Aorta (tissue), 5 donors: ENCODE results near the gene MECR. TPM values are rescaled to one million over a fixed set of nuclear protein-coding genes. Genes with fewer than 3 reads are reported as not detected.
A peak's percentile ranks its signal among the peaks of the same experiment; 100 is the strongest.

Source experiments
- ATAC-seq: fragments of 200-7000 bp; cut with Tn5 transposase; one replicate; pipeline ENCODE4 v1.9.1; 2022; ENCODE audit warnings: moderate library complexity; ENCODE audit not compliant: low FRiP score
- DNase-seq, 2 donors: peaks; one replicate each; pipeline ENCODE4 v3.0.0-alpha.2; 2020
- H3K27ac ChIP-seq, 2 donors: one replicate each; pipeline ENCODE4 v1.5.1; 2013; ENCODE audit warnings: low read length in 2 of 2, mild to moderate bottlenecking in 2 of 2, moderate library complexity in 2 of 2, control low read depth in 1 of 2, inconsistent platforms in 1 of 2, low read depth in 1 of 2
- H3K27me3 ChIP-seq, 2 donors: one replicate each; pipeline ENCODE4 v1.6.1; 2013; ENCODE audit warnings: control low read depth in 1 of 2, low read length in 1 of 2, mild to moderate bottlenecking in 1 of 2, moderate library complexity in 1 of 2; ENCODE audit not compliant: insufficient read depth in 2 of 2, control insufficient read depth in 1 of 2
- H3K36me3 ChIP-seq, 2 donors: one replicate each; pipeline ENCODE4 v1.6.1; 2013; ENCODE audit warnings: control low read depth in 1 of 2, low read length in 1 of 2, mild to moderate bottlenecking in 1 of 2; ENCODE audit not compliant: insufficient read depth in 2 of 2, control insufficient read depth in 1 of 2
- H3K4me1 ChIP-seq, 2 donors: one replicate each; pipeline ENCODE4 v1.6.1; 2013; ENCODE audit warnings: low read length in 2 of 2, control low read depth in 1 of 2, mild to moderate bottlenecking in 1 of 2, moderate library complexity in 1 of 2; ENCODE audit not compliant: insufficient read depth in 2 of 2, control insufficient read depth in 1 of 2
- H3K4me3 ChIP-seq, 2 donors: one replicate each; pipeline ENCODE4 v1.5.1; 2013; ENCODE audit warnings: low read length in 2 of 2, control low read depth in 1 of 2, mild to moderate bottlenecking in 1 of 2
- H3K9me3 ChIP-seq: one replicate; pipeline ENCODE4 v1.6.1; 2013; ENCODE audit warnings: mild to moderate bottlenecking, low read length; ENCODE audit not compliant: control insufficient read depth
- WGBS, 2 donors: extraction: QIAGEN DNeasy Blood & Tissue Kit; methylation state at CpG; one replicate each; pipeline ENCODE4 v1.1.7; 2013; 5-methylcytosine and 5-hydroxymethylcytosine counted together
- intact Hi-C, 2 donors: fragments of 100-400 bp; cut with DNase I; formaldehyde crosslinking; loops; one replicate each; pipeline versions ENCODE4 v1.14.2 to v1.15.0; 2022
- polyA plus RNA-seq, 2 donors: library from polyadenylated mRNA; stranded (reverse); fragments of 200-250 nt; gene quantifications; one replicate each; pipeline ENCODE4 v1.2.3, GENCODE V29; 2013
- total RNA-seq, 2 donors: library from RNA; stranded (reverse); fragmentation: NEBNext Ultra II Directional; extraction: Animal tissue kit (Norgen Biotek cat#: 25700); gene quantifications; one replicate each; pipeline ENCODE4 v1.2.1, GENCODE V29; 2021
- donor health status: healthy with polysubstance abuse.
- donor health status: Bipolar disorder and iron deficiency.
- donor health status: DM: no; HTN: no; CAD: no.
- donor health status: DM: no; HTN: no; CAD: no.
- donor health status: DM: yes; HTN: yes; CAD: no.

MECR gene
- total and polyA plus RNA-seq, 4 donors: 14.7 to 22.5 (median 19.4) TPM

GRCh38 chr1:29177022-29177705, 53.6 kb downstream of the MECR start:
- ATAC-seq (no peak), DNase-seq (peak in 1 of 2 donors; percentile 32)
- peaks cover 2 to 4% of the 10 kb centered on the region in 2 donors for H3K4me1 ChIP-seq
- intact Hi-C loops: no loop called here
- H3K27ac ChIP-seq: no peak overlapping the region
- no peaks in the 10 kb centered on the region for H3K9me3 ChIP-seq
- no peak overlapping the region for H3K4me3 ChIP-seq
- H3K36me3 ChIP-seq: no peaks in the 10 kb centered on the region
- WGBS, 2 donors: 66 to 68% methylated on average over 12 of the region's 12 CpGs
- no peaks in the 10 kb centered on the region for H3K27me3 ChIP-seq

- no peaks in the 10 kb centered on the region for H3K27me3 ChIP-seq
- 26 to 29% methylated on average over 4 of the region's 4 CpGs for WGBS, 2 donors
- no peak for DNase-seq
- H3K4me1 ChIP-seq: peaks cover 2 to 4% of the 10 kb centered on the region in 2 donors
- no peaks in the 10 kb centered on the region for H3K36me3 ChIP-seq
- no peak for ATAC-seq
- no peak overlapping the region for H3K4me3 ChIP-seq
- H3K27ac ChIP-seq: no peak overlapping the region
- H3K9me3 ChIP-seq: no peaks in the 10 kb centered on the region
- intact Hi-C loops: no loop called here
Measured at GRCh38 chr1:29176576-29176975, 54.2 kb downstream of the MECR start.

- Histone ChIP-seq H3K4me3 (no peak overlapping the region), H3K9me3 (no peaks in the 10 kb centered on the region), H3K27ac (no peak overlapping the region), H3K36me3 (no peaks in the 10 kb centered on the region), H3K27me3 (no peaks in the 10 kb centered on the region), H3K4me1 (peaks cover 3% of the 10 kb centered on the region in 2 donors)
- 86 to 90% methylated on average over 8 of the region's 8 CpGs for WGBS, 2 donors
- intact Hi-C loops: no loop called here
- DNase-seq (peak in 1 of 2 donors; percentile 30), ATAC-seq (no peak)
Measured at GRCh38 chr1:29172415-29172939, 58.3 kb downstream of the MECR start.

GRCh38 chr1:29171521-29171920, 59.2 kb downstream of the MECR start:
- 77 to 80% methylated on average over 5 of the region's 5 CpGs for WGBS, 2 donors
- peaks cover 3% of the 10 kb centered on the region in 2 donors for H3K4me1 ChIP-seq
- no peak for ATAC-seq
- peaks cover 0 to 1% of the 10 kb centered on the region in 2 donors for H3K36me3 ChIP-seq
- H3K4me3 ChIP-seq: no peak overlapping the region
- H3K27ac ChIP-seq: no peak overlapping the region
- intact Hi-C loops: no loop called here
- H3K27me3 ChIP-seq: no peaks in the 10 kb centered on the region
- no peaks in the 10 kb centered on the region for H3K9me3 ChIP-seq
- no peak for DNase-seq

- DNase-seq (no peak), ATAC-seq (no peak)
- Histone ChIP-seq H3K9me3 (no peaks in the 10 kb centered on the region), H3K4me3 (no peak overlapping the region), H3K36me3 (peaks cover 0 to 5% of the 10 kb centered on the region in 2 donors), H3K27me3 (no peaks in the 10 kb centered on the region), H3K4me1 (peaks cover 3% of the 10 kb centered on the region in 2 donors), H3K27ac (no peak overlapping the region)
- intact Hi-C loops: no loop called here
- 17 to 21% methylated on average over 3 of the region's 3 CpGs for WGBS, 2 donors
Measured at GRCh38 chr1:29171089-29171488, 59.6 kb downstream of the MECR start.

GRCh38 chr1:29169976-29170375, 60.8 kb downstream of the MECR start:
- no peak for DNase-seq
- peaks cover 3% of the 10 kb centered on the region in 2 donors for H3K4me1 ChIP-seq
- H3K27ac ChIP-seq: no peak overlapping the region
- 72 to 80% methylated on average over 3 of the region's 3 CpGs for WGBS, 2 donors
- H3K4me3 ChIP-seq: no peak overlapping the region
- intact Hi-C loops: no loop called here
- H3K36me3 ChIP-seq: peaks cover 4 to 6% of the 10 kb centered on the region in 2 donors
- no peak for ATAC-seq
- H3K9me3 ChIP-seq: no peaks in the 10 kb centered on the region
- no peaks in the 10 kb centered on the region for H3K27me3 ChIP-seq

- intact Hi-C loops: no loop called here
- no peak for DNase-seq
- Histone ChIP-seq H3K9me3 (no peaks in the 10 kb centered on the region), H3K27me3 (no peaks in the 10 kb centered on the region), H3K27ac (no peak overlapping the region), H3K36me3 (peaks cover 4 to 6% of the 10 kb centered on the region in 2 donors), H3K4me1 (peaks cover 3% of the 10 kb centered on the region in 2 donors), H3K4me3 (no peak overlapping the region)
- 98 to 99% methylated on average over 9 of the region's 9 CpGs for WGBS, 2 donors
- ATAC-seq: no peak
Measured at GRCh38 chr1:29167904-29168303, 62.8 kb downstream of the MECR start.

- DNase-seq (no peak), ATAC-seq (no peak)
- peaks cover 2% of the 10 kb centered on the region in 2 donors for H3K4me1 ChIP-seq
- no peaks in the 10 kb centered on the region for H3K27me3 ChIP-seq
- no peak overlapping the region for H3K4me3 ChIP-seq
- 64 to 68% methylated on average over 9 of the region's 9 CpGs for WGBS, 2 donors
- intact Hi-C loops: no loop called here
- peaks cover 4 to 6% of the 10 kb centered on the region in 2 donors for H3K36me3 ChIP-seq
- no peak overlapping the region for H3K27ac ChIP-seq
- H3K9me3 ChIP-seq: no peaks in the 10 kb centered on the region
Measured at GRCh38 chr1:29166291-29166878, 64.3 kb downstream of the MECR start.

GRCh38 chr1:29164588-29164987, 66.1 kb downstream of the MECR start:
- ATAC-seq (no peak), DNase-seq (no peak)
- Histone ChIP-seq H3K36me3 (peaks cover 4 to 6% of the 10 kb centered on the region in 2 donors), H3K4me1 (no peaks in the 10 kb centered on the region), H3K4me3 (no peak overlapping the region), H3K9me3 (no peaks in the 10 kb centered on the region), H3K27ac (no peak overlapping the region), H3K27me3 (no peaks in the 10 kb centered on the region)
- intact Hi-C loops: no loop called here
- 82 to 84% methylated on average over 4 of the region's 4 CpGs for WGBS, 2 donors
